Transverse colon (tissue), 4 donors: ENCODE data around the gene RGS7. TPM values are rescaled to one million over a fixed set of nuclear protein-coding genes. Genes with fewer than 3 reads are reported as not detected.

Source experiments
- DNase-seq: peaks from one replicate; pipeline ENCODE4 v3.0.0-alpha.2; 2019
- H3K27ac ChIP-seq, 4 donors: fragments of 200-600 bp; sonication (generic); 2 replicates each; pipeline ENCODE4 v1.5.1; 2016 to 2018; ENCODE audit warnings: inconsistent platforms in 4 of 4
- H3K27me3 ChIP-seq: fragments of 200-600 bp; sonication (generic); 2 replicates; pipeline ENCODE4 v1.5.1; 2017; ENCODE audit warnings: inconsistent platforms
- H3K36me3 ChIP-seq, 4 donors: fragments of 200-600 bp; sonication (generic); 2 replicates each; pipeline ENCODE4 v1.5.1; 2017 to 2019; ENCODE audit warnings: inconsistent platforms in 4 of 4
- H3K4me1 ChIP-seq, 4 donors: fragments of 200-600 bp; sonication (generic); 2 replicates each; pipeline ENCODE4 v1.5.1; 2017 to 2020; ENCODE audit warnings: inconsistent platforms in 4 of 4
- H3K4me3 ChIP-seq, 4 donors: fragments of 200-600 bp; sonication (generic); 1 replicate in 1 of 4; 2 replicates in 3 of 4; pipeline versions ENCODE4 v1.5.1 to v1.6.1; 2017 to 2019; ENCODE audit warnings: inconsistent platforms in 4 of 4
- H3K9me3 ChIP-seq, 2 donors: fragments of 200-600 bp; sonication (generic); 2 replicates each; pipeline ENCODE4 v1.5.1; 2017 to 2019; ENCODE audit warnings: inconsistent platforms in 2 of 2
- CTCF ChIP-seq, 5 experiments: fragments of 200-600 bp in 3 of 5; fragments of 450-650 bp in 2 of 5; sonication (generic) in 3 of 5; IDR thresholded peaks; 1 replicate in 2 of 5; 2 replicates in 3 of 5; pipeline ENCODE4 v1.5.1; 2016 to 2017; ENCODE audit warnings: antibody characterized with exemption in 5 of 5, inconsistent platforms in 3 of 5, mild to moderate bottlenecking in 2 of 5, moderate library complexity in 1 of 5
- EP300 ChIP-seq: sonication (generic); formaldehyde crosslinking; IDR thresholded peaks from one replicate; pipeline ENCODE4 v1.6.1; 2017; ENCODE audit warnings: antibody characterized with exemption, low read depth
- POLR2A ChIP-seq: fragments of 450-650 bp; IDR thresholded peaks from one replicate; pipeline ENCODE4 v1.6.1; 2016; ENCODE audit warnings: antibody characterized with exemption, mild to moderate bottlenecking, moderate library complexity
- POLR2AphosphoS5 ChIP-seq, 3 donors: sonication (generic); formaldehyde crosslinking; IDR thresholded peaks; one replicate each; pipeline ENCODE4 v1.6.1; 2016; ENCODE audit warnings: antibody characterized with exemption in 3 of 3
- WGBS, 2 donors: methylation state at CpG; one replicate each; pipeline ENCODE4 v1.1.5; 2018; ENCODE audit warnings: low coverage in 1 of 2; 5-methylcytosine and 5-hydroxymethylcytosine counted together
- in situ Hi-C, 4 donors: fragments of 200-750 bp; cut with MboI; loops; one replicate each; pipeline versions ENCODE4 v1.15.0 to v1.15.1; 2017; ENCODE audit warnings: low sequenced_read_pairs in 3 of 4, low pct_ligation_motif_present in 1 of 4, low pct_unique_long_range_greater_than_20kb in 1 of 4
- intact Hi-C: fragments of 100-400 bp; cut with DNase I; formaldehyde crosslinking; loops from one replicate; pipeline ENCODE4 v1.15.1; 2023; ENCODE audit warnings: low total_unique reads
- total RNA-seq, 4 donors: library from RNA; depleted of rRNA; stranded (reverse); fragments of >200 nt; gene quantifications; one replicate each; pipeline ENCODE4 v1.1.0, GENCODE V29; 2016

The RGS7 gene
- total RNA-seq, 4 donors from 2014 or later: 1.5 to 2.0 TPM; not detected in 2

GRCh38 chr1:240794046-240794843 lies 562.8 kb downstream of the RGS7 start:
- Histone ChIP-seq H3K27ac (no peak overlapping the region), H3K4me3 (no peak overlapping the region), H3K9me3 (no peaks in the 10 kb centered on the region), H3K36me3 (no peaks in the 10 kb centered on the region), H3K4me1 (no peaks in the 10 kb centered on the region), H3K27me3 (no peaks in the 10 kb centered on the region)
- in situ Hi-C loops (no loop called here), intact Hi-C loops (no loop called here)
- TF ChIP-seq EP300 (no peak), POLR2AphosphoS5 (IDR thresholded peaks at IDR 0.05) (no peak), POLR2A (no peak), CTCF (IDR thresholded peaks at IDR 0.05) (no peak)
- WGBS, 2 donors: 67 to 73% methylated on average over 1 to 6 of the region's 6 CpGs
- DNase-seq: no peak

GRCh38 chr1:240792915-240793529 lies 564.0 kb downstream of the RGS7 start:
- Histone ChIP-seq H3K4me3 (no peak overlapping the region), H3K36me3 (no peaks in the 10 kb centered on the region), H3K27me3 (no peaks in the 10 kb centered on the region), H3K9me3 (no peaks in the 10 kb centered on the region), H3K4me1 (no peaks in the 10 kb centered on the region), H3K27ac (no peak overlapping the region)
- intact Hi-C loops (no loop called here), in situ Hi-C loops (no loop called here)
- WGBS, 2 donors: 82 to 90% methylated on average over 4 to 5 of the region's 5 CpGs
- TF ChIP-seq EP300 (no peak), POLR2AphosphoS5 (IDR thresholded peaks at IDR 0.05) (no peak), POLR2A (no peak), CTCF (IDR thresholded peaks at IDR 0.05) (no peak)
- DNase-seq: no peak

- intact Hi-C loops: no loop called here
- no peak for TF ChIP-seq CTCF (IDR thresholded peaks at IDR 0.05)
- TF ChIP-seq POLR2AphosphoS5 (IDR thresholded peaks at IDR 0.05): no peak
- TF ChIP-seq POLR2A: no peak
- no peak for TF ChIP-seq EP300
- Histone ChIP-seq H3K27me3 (no peaks in the 10 kb centered on the region), H3K4me1 (no peaks in the 10 kb centered on the region), H3K36me3 (no peaks in the 10 kb centered on the region), H3K4me3 (no peak overlapping the region), H3K27ac (no peak overlapping the region), H3K9me3 (no peaks in the 10 kb centered on the region)
- in situ Hi-C loops: no loop called here
- no peak for DNase-seq
Observed at GRCh38 chr1:240790856-240791255, 566.1 kb downstream of the RGS7 start.

- intact Hi-C loops (no loop called here), in situ Hi-C loops (no loop called here)
- no peak for DNase-seq
- H3K36me3 ChIP-seq: no peaks in the 10 kb centered on the region
- H3K4me3 ChIP-seq: no peak overlapping the region
- H3K27ac ChIP-seq: no peak overlapping the region
- peaks cover 0 to 6% (median 2%) of the 10 kb centered on the region in 4 donors for H3K4me1 ChIP-seq
- TF ChIP-seq POLR2A: no peak
- TF ChIP-seq CTCF (IDR thresholded peaks at IDR 0.05): no peak
- TF ChIP-seq EP300: no peak
- no peak for TF ChIP-seq POLR2AphosphoS5 (IDR thresholded peaks at IDR 0.05)
- H3K27me3 ChIP-seq: no peaks in the 10 kb centered on the region
- 26 to 33% methylated on average over 1 of the region's 1 CpG for WGBS, 2 donors
- H3K9me3 ChIP-seq: no peaks in the 10 kb centered on the region
Observed at GRCh38 chr1:240786880-240787279, 570.1 kb downstream of the RGS7 start.
